WI38 (cell line): Measurements from ENCODE around the gene FBXO7.
"Not testable (repeated sequence)": the region's sequence is repeated elsewhere in the genome, so short reads cannot be mapped to it uniquely, and the experiment has no call there.

ENCODE experiments used
- H3K4me3 ChIP-seq: 2 replicates; pipeline ENCODE4 v1.5.1; 2011; ENCODE audit warnings: low read depth, mild to moderate bottlenecking, control low read depth, low read length
- TF ChIP-seq, protein P1 (sequence below): IDR thresholded peaks from 2 replicates; pipeline ENCODE4 v1.5.1; 2012; ENCODE audit warnings: low read depth, mild to moderate bottlenecking, control low read depth, low read length

The FBXO7 gene

GRCh38 chr22:32477596-32477995, 3.0 kb downstream of the FBXO7 start:
- H3K4me3 ChIP-seq, result no peak overlapping the region

GRCh38 chr22:32478552-32478951, 3.9 kb downstream of the FBXO7 start:
- H3K4me3 ChIP-seq, result not testable (repeated sequence)

More at GRCh38 chr22:32477596-32477995, 3.0 kb downstream of the FBXO7 start:
- TF ChIP-seq, protein P1, sequence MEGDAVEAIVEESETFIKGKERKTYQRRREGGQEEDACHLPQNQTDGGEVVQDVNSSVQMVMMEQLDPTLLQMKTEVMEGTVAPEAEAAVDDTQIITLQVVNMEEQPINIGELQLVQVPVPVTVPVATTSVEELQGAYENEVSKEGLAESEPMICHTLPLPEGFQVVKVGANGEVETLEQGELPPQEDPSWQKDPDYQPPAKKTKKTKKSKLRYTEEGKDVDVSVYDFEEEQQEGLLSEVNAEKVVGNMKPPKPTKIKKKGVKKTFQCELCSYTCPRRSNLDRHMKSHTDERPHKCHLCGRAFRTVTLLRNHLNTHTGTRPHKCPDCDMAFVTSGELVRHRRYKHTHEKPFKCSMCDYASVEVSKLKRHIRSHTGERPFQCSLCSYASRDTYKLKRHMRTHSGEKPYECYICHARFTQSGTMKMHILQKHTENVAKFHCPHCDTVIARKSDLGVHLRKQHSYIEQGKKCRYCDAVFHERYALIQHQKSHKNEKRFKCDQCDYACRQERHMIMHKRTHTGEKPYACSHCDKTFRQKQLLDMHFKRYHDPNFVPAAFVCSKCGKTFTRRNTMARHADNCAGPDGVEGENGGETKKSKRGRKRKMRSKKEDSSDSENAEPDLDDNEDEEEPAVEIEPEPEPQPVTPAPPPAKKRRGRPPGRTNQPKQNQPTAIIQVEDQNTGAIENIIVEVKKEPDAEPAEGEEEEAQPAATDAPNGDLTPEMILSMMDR, result no peak

GRCh38 chr22:32478994-32479393, 4.4 kb downstream of the FBXO7 start:
- TF ChIP-seq, protein P1, result no peak
- H3K4me3 ChIP-seq, result no peak overlapping the region

DNA sequence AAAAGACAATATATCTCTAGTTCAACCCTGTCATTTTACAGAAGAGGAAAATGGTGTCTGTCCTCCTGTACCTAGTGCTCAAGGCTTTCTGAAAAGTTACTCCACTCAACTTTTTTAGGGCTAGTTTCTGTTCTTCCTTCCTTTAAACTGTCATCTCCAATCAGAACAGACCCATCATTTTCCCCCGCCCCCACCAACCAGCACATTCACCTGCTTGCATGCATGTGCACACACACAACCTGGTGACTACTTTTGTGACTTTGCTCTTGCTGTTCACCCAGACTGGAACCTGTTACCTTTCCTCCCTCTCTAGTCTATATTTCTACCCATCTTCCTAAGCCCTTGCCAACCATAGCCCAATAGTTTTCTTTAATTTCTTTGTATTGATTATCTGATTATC, 5.6 kb downstream of the FBXO7 start:
- H3K4me3 ChIP-seq, result no peak overlapping the region
- TF ChIP-seq, protein P1, result no peak

- H3K4me3 ChIP-seq, result no peak overlapping the region
- TF ChIP-seq, protein P1, result no peak
These were observed 8.1 kb downstream of the FBXO7 start for GRCh38 chr22:32482708-32483107.

GRCh38 chr22:32486656-32487390, 12.2 kb downstream of the FBXO7 start:
- no peak overlapping the region for H3K4me3 ChIP-seq
- TF ChIP-seq, protein P1, result no peak

GRCh38 chr22:32487461-32487860, 12.8 kb downstream of the FBXO7 start:
- no peak overlapping the region for H3K4me3 ChIP-seq
- TF ChIP-seq, protein P1, result no peak

GRCh38 chr22:32489377-32489776, 14.8 kb downstream of the FBXO7 start:
- no peak overlapping the region for H3K4me3 ChIP-seq

More at GRCh38 chr22:32489377-32489776, 14.8 kb downstream of the FBXO7 start:
- TF ChIP-seq, protein P1, result no peak
